GM10266 (cell line): ENCODE measurements around the gene CSPG4.
A peak's percentile ranks its signal among the peaks of the same experiment; 100 is the strongest.
"Not testable (repeated sequence)": the region's sequence is repeated elsewhere in the genome, so short reads cannot be mapped to it uniquely, and the experiment has no call there.

ENCODE experiments used
- DNase-seq: peaks from one replicate; pipeline ENCODE4 v3.0.0; 2012; ENCODE audit errors: extremely low spot score
- CTCF ChIP-seq: IDR thresholded peaks from 2 replicates; pipeline ENCODE4 v1.5.1; 2012; ENCODE audit warnings: mild to moderate bottlenecking, low read depth; ENCODE audit not compliant: control insufficient read depth, insufficient read depth; ENCODE audit errors: missing control alignments

CSPG4 gene

GRCh38 chr15:75639191-75639708 is 73.4 kb downstream of the CSPG4 start:
- no peak for TF ChIP-seq CTCF
- DNase-seq: no peak

DNA sequence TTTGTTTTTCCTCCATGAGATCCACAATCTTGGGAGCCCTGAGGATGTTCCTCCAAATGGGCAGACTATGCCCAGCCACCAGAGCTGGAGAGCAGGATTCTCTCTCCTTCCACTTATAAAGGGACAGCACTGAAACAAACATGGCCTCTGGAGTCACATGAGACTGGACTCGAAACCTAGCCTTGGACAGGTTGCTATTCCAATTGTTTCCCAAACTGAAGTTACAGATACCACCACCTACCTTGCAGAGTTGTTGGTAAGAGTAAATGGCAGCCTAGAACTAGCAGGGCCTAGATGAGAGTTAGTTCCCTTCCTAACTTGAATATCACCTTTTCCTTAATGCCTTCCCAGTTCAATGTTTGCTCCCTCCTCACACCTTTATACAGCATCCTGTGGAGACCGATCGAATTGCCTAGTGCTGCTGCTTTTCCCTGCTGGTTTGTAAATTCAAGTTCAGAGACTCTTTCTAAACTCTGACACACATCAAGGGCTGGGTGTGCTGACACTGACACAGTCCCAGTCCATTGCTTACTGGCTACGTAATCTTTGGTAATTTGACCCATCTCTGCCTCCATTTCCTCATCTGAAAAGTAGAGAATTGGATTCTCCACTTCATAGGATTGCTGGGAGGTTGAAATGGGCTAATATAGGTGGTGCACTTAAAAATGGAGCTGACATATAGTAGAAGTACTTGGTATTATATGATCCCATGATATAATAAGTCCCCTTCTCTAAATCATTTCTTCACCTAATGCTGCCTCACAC is 75.2 kb downstream of the CSPG4 start:
- DNase-seq: no peak

DNA sequence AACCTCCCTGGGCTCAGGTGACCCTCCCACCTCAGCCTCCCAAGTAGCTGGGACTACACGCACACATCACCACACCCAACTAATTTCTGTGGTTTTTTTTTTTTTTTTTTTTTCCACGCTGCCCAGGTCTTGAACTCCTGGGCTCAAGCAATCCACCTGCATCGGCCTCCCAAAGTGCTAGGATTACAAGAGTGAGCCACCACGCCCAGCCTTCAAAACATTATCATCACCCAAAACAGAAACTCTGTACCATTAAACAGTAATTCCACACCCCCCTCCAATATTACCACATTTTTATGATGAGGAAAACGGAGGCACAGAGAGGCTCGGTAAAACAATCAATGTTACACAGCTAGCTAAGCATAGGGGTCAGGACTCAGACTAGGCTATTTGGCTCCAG is 76.6 kb downstream of the CSPG4 start:
- no peak for DNase-seq
- no peak for TF ChIP-seq CTCF

More for the DNA sequence above, 75.2 kb downstream of the CSPG4 start:
- TF ChIP-seq CTCF: no peak

GRCh38 chr15:75633922-75634321 is 78.7 kb downstream of the CSPG4 start:
- not testable (repeated sequence) for DNase-seq

GRCh38 chr15:75631935-75632334 is 80.7 kb downstream of the CSPG4 start:
- DNase-seq: no peak
- no peak for TF ChIP-seq CTCF

DNA sequence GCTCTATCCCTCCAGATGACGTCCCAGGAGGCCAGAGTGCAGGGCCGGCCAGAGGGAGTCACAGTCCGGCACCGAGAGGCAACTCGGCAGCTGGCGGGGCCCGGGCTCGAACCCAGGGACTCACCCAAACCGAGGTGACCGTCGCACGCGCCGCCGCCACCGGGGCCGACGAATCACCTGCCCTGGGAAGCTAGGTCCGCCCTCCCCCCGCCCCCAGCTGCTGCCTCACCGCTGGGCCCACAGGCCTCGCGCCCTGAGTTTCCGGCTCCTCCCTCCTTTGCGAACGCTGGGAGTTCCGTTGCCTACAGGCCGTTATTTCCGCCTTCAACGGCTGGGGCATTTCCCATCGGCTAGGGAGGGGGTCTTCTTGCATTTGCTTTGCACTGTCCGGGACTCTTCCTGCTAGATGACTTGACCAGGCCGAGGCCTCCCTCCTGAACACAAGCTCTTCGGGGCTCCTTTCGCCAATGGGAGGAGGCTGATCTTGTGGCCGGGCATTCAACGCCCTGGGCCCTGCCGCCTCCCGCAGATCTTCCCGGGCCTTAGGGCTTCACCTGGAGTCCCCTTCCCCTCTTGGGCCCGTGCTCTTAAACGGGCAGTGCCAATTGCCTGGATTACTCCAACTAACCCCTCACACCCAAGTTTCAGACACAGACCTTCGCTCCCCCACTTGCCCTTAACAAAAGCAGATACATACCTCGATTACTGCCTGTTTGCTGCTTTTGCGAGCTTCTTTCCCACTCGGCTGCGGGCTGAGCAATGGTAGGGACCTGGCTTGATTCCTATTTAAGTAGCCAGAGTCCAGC is 86.9 kb downstream of the CSPG4 start, which contains the start of gene SNUPN:
SNUPN (minus strand) TSS at position 184 of the 806 bp plus-strand sequence. CDS start 4,674 bp downstream, outside the sequence.
- peak; percentile 95 for DNase-seq
- no peak for TF ChIP-seq CTCF
